Fibroblast of pulmonary artery (primary cell): ENCODE data around the gene LMF1.
"Not testable (repeated sequence)": the region's sequence is repeated elsewhere in the genome, so short reads cannot be mapped to it uniquely, and the experiment has no call there.

ENCODE experiments used
- DNase-seq: peaks from one replicate; pipeline ENCODE4 v3.0.0-alpha.2; 2010; ENCODE audit warnings: low read depth
- H3K4me3 ChIP-seq: replicated peaks from 2 replicates; pipeline ENCODE4 v1.5.1; 2011; ENCODE audit warnings: low read depth, mild to moderate bottlenecking, control low read depth, low read length, moderate library complexity
- TF ChIP-seq, protein P1 (sequence below): IDR thresholded peaks from 2 replicates; pipeline ENCODE4 v1.5.1; 2011; ENCODE audit warnings: mild to moderate bottlenecking, control low read depth, low read length, inconsistent platforms; ENCODE audit errors: missing control alignments

Gene LMF1

DNA sequence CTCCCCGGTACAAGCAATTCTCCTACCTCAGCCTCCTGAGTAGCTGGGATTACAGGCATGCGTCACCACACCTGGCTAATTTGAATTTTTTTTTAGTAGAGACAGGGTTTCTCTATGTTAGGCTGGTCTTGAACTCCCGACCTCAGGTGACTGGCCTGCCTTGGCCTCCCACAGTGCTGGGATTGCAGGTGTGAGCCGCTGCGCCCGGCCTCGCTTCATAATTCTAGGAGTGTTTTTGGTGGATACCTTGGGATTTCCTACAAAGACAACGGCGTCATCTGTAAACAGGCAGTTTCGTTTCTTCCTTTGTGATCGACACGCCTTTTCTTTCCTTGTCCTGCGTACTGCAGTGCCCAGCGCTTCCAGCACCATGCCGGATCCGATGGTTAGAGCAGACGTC lies 109.3 kb downstream of the LMF1 start:
- no peak overlapping the region for H3K4me3 ChIP-seq
- DNase-seq: no peak
- TF ChIP-seq, protein P1, sequence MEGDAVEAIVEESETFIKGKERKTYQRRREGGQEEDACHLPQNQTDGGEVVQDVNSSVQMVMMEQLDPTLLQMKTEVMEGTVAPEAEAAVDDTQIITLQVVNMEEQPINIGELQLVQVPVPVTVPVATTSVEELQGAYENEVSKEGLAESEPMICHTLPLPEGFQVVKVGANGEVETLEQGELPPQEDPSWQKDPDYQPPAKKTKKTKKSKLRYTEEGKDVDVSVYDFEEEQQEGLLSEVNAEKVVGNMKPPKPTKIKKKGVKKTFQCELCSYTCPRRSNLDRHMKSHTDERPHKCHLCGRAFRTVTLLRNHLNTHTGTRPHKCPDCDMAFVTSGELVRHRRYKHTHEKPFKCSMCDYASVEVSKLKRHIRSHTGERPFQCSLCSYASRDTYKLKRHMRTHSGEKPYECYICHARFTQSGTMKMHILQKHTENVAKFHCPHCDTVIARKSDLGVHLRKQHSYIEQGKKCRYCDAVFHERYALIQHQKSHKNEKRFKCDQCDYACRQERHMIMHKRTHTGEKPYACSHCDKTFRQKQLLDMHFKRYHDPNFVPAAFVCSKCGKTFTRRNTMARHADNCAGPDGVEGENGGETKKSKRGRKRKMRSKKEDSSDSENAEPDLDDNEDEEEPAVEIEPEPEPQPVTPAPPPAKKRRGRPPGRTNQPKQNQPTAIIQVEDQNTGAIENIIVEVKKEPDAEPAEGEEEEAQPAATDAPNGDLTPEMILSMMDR: no peak

DNA sequence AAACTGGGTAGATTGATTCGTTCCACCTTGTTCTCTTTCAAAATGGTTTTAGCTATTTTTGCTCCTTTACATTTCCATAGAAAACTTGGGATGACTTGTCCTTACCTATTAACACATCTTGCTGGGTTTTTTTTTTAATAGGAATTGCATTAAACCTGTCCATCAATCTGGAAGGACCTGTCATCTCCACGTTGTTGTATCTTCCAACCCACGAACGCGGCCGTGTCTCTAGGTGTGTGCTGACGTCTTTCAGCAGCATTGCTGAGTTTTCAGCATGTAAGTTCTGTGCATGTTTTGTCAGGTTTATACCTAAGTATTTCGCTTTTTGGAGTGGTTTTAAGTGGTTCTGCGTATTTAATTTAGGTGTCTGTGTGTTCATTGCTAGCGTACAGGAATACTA lies 109.9 kb downstream of the LMF1 start:
- H3K4me3 ChIP-seq: no peak overlapping the region
- TF ChIP-seq, protein P1: no peak
- DNase-seq: no peak

DNA sequence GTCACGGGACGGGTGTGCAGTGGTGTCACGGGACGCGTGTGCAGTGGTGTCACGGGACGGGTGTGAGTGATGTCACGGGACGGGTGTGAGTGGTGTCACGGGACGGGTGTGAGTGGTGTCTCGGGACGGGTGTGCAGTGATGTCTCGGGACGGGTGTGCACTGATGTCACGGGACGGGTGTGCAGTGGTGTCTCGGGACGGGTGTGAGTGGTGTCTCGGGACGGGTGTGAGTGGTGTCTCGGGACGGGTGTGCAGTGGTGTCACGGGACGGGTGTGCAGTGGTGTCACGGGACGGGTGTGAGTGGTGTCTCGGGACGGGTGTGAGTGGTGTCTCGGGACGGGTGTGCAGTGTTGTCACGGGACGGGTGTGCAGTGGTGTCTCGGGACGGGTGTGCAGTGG lies 111.8 kb downstream of the LMF1 start:
- DNase-seq, H3K4me3 ChIP-seq: not testable (repeated sequence)

DNA sequence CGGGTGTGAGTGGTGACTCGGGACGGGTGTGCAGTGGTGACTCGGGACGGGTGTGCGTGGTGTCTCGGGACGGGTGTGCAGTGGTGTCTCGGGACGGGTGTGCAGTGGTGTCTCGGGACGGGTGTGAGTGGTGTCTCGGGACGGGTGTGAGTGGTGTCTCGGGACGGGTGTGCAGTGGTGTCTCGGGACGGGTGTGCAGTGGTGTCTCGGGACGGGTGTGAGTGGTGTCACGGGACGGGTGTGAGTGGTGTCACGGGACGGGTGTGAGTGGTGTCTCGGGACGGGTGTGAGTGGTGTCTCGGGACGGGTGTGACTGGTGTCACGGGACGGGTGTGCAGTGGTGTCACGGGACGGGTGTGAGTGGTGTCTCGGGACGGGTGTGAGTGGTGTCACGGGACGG lies 112.3 kb downstream of the LMF1 start:
- DNase-seq, H3K4me3 ChIP-seq: not testable (repeated sequence)

DNA sequence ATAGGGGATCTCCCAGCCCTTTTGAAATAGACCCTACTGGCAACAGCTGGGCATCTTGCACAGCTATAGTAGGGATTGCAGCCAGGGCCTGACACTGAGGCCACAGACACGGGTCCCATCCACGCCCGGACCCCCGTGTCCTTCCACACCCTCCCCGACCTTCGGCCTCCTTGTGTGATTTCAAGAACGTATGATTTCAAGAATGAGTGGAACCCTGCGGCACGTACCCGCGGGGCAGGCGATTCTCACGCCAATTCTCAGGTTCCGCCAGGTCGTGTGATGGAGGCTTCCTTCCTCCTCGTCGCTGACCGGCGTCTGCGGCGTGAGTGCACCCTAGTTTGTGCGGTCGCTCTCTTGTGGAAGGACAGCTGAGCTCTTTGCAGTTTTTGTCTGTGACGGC lies 114.0 kb downstream of the LMF1 start:
- no peak overlapping the region for H3K4me3 ChIP-seq
- TF ChIP-seq, protein P1: no peak

DNA sequence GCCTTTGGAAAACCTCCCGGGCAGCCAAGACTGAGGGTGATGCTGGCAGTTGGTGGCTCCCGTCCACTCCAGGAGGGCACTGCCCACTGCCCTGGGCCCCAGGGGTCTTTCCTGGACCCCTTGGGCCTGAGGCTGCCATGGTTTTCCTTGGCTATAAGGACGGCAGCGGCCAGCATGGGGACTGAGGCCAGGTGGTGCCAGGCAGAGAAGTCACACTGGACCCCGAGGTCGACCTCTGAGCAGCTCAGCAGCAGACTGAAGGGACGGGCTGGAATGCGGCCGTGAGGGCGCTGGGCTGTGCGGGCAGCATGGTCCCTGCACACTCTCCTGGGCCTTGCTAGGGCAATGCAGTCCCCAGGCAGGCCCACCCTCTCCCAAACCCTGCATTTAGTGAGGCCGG lies 114.7 kb downstream of the LMF1 start:
- no peak overlapping the region for H3K4me3 ChIP-seq
- TF ChIP-seq, protein P1: no peak

More for the DNA sequence above, 114.0 kb downstream of the LMF1 start:
- DNase-seq: no peak

DNA sequence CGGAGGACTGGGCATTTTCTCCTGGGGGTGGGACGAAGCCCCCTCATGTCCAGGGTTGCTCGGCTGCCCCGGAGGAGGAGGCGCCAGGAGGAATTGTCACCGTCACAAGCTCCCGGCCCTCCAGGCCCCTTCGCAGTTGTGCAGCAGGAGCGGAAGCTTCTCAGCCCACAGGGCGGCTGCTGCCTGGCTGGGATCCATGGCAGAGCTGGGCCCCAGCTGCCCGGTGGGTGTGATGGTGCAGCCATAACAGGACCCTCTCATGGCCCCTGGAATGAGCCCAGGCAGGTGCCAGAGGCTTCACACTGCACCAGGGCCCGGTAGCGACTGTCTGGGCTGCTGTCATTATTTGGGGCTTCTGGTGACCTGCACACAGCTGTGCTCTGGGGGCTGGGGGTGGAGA lies 115.3 kb downstream of the LMF1 start:
- H3K4me3 ChIP-seq: no peak overlapping the region
- no peak for DNase-seq
- TF ChIP-seq, protein P1: no peak

More for the DNA sequence above, 114.7 kb downstream of the LMF1 start:
- DNase-seq: no peak

DNA sequence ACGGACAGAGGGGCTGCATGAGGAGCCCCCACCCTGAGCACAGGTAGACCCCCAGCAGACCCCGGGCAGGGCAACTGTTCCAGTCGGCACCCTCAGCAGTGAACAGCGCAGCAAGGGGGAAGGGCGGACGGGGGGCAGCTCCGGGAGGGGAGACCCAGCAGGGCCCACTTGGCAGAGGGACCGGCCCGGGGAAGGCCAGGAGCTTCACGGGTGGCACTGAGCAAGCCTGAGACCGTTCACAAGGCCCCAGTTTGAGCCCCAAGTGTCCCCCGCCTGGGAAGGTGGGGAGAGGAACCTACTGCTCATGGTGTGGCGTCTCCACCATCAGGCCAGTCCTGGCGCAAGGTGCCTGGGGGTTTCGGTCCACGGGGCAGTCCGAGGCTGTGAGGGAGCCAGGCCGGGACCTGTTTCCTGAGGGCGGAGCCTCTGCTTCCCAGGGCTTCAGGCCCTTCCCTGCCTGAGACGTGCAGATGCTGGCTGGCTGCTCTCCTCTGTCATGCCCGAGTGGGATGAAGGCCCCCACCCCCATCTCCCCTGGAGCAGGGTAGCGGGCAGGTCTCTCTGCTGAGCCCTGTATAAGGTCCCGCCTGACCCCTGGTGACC lies 115.9 kb downstream of the LMF1 start:
- no peak for DNase-seq
- no peak overlapping the region for H3K4me3 ChIP-seq
- TF ChIP-seq, protein P1: no peak
